Measurements from ENCODE around the gene TMEM269. TPM values are rescaled to one million over a fixed set of nuclear protein-coding genes. Genes with fewer than 3 reads are reported as not detected.

The TMEM269 gene
- total RNA-seq, 5 donors from 2014 or later (not counting 1 experiment from before 2014, with no cell fraction given): 0.20 to 1.7 (median 0.88) TPM

DNA sequence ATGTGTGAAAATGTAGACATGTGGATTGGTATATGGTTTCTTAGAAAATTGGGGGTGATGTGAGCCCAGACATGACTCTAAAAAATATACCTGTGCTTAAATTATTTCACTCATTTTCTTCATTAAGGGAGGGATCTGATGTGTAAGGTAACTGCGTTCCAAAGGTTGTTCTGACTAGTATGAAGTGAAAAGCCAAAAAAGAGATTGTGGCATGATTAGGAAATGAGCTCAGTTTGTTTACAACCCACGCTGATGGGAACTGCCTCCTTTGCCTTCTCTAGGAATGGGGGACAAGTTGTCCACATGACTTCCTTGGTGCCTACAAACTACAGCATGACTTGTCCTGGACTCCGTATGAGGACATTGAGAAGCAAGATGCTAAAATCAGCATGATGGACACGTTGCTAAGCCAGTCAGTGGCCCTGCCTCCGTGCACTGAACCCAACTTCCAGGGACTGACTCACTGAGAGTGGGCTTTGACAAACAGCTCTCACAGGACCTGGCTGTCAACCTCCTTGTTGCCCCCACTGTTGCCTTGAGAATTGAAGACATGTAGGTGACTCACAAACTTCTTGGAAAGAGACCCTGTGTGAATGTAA, 9.8 kb upstream of the TMEM269 start:
- peaks cover 0 to 4% of the 10 kb centered on the region in 2 experiments for H3K4me1 ChIP-seq (ENCODE audit: control insufficient read depth in 1 of 2, extremely low read depth in 1 of 2, insufficient read depth in 2 of 2, low read length in 2 of 2)
- H3K36me3 ChIP-seq (ENCODE audit: control insufficient read depth in 2 of 2, extremely low read depth in 1 of 2, insufficient read depth in 1 of 2, low read length in 1 of 2): peaks cover 5 to 62% of the 10 kb centered on the region in 2 donors
- H3K27me3 Mint-ChIP-seq: no peaks in the 10 kb centered on the region
- CTCF ChIA-PET: no interaction called here
- no peak overlapping the region for H3K4me3 Mint-ChIP-seq
- POLR2A ChIA-PET: no interaction called here
- ATAC-seq (replicated peaks in 1 of 4) (no peak), DNase-seq (no peak)
- H3K27me3 ChIP-seq (replicated peaks in 1 of 2; ENCODE audit: control insufficient read depth in 2 of 2, extremely low read depth in 1 of 2, insufficient read depth in 2 of 2, low read length in 1 of 2): no peaks in the 10 kb centered on the region
- H3K27ac Mint-ChIP-seq: no peak overlapping the region
- peaks cover 22 to 36% (median 24%) of the 10 kb centered on the region in 3 donors for H3K4me1 Mint-ChIP-seq
- no peak overlapping the region for H3K4me3 ChIP-seq (ENCODE audit: control insufficient read depth in 1 of 2, extremely low read depth in 1 of 2, low read length in 1 of 2)
- no peaks in the 10 kb centered on the region for H3K9me3 Mint-ChIP-seq
- H3K9me3 ChIP-seq: no peaks in the 10 kb centered on the region
- 82% methylated on average over 5 of the region's 5 CpGs for WGBS (ENCODE audit: insufficient coverage)
- peaks cover 52% of the 10 kb centered on the region for H3K36me3 Mint-ChIP-seq
- no peak overlapping the region for H3K27ac ChIP-seq (ENCODE audit: low read length)

DNA sequence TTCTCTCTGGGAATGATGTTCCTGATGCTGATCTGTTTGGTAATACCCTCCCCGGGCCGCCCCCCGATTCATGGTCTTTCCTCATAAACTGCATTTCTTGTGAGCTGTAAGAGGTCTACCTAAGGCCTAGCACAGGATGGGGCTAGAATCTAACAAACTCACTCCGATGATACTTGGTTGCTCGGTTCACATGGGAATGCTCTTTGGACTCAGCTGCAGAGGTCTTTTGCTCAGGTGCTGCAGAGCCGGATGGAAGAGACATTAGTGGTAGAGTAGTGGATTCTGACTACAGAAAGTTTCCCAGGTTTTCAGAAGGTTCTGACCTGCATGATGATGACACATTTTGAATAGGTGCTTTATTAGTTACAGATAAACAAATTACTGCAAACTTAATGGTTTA, 8.3 kb upstream of the TMEM269 start:
- Histone ChIP-seq H3K9me3 (no peaks in the 10 kb centered on the region), H3K27ac (ENCODE audit: low read length) (no peak overlapping the region), H3K36me3 (ENCODE audit: control insufficient read depth in 2 of 2, extremely low read depth in 1 of 2, insufficient read depth in 1 of 2, low read length in 1 of 2) (peaks cover 5 to 65% of the 10 kb centered on the region in 2 donors), H3K4me1 (ENCODE audit: control insufficient read depth in 1 of 2, extremely low read depth in 1 of 2, insufficient read depth in 2 of 2, low read length in 2 of 2) (peaks cover 0 to 3% of the 10 kb centered on the region in 2 experiments), H3K27me3 (replicated peaks in 1 of 2; ENCODE audit: control insufficient read depth in 2 of 2, extremely low read depth in 1 of 2, insufficient read depth in 2 of 2, low read length in 1 of 2) (no peaks in the 10 kb centered on the region), H3K4me3 (ENCODE audit: control insufficient read depth in 1 of 2, extremely low read depth in 1 of 2, low read length in 1 of 2) (no peak overlapping the region)
- no peak overlapping the region for H3K4me3 Mint-ChIP-seq
- ATAC-seq (replicated peaks in 1 of 4) (no peak), DNase-seq (no peak)
- POLR2A ChIA-PET: no interaction called here
- H3K36me3 Mint-ChIP-seq: peaks cover 55% of the 10 kb centered on the region
- WGBS (ENCODE audit: insufficient coverage): 100% methylated on average over 3 of the region's 6 CpGs
- H3K4me1 Mint-ChIP-seq: peaks cover 16 to 25% (median 17%) of the 10 kb centered on the region in 3 donors
- CTCF ChIA-PET: interaction anchor here in 1 of 2 donors (5.2 kb wide), 1 partner anchor 298 kb away, joined by 33 read pairs; no protein-coding TSS in a partner anchor
- no peaks in the 10 kb centered on the region for H3K27me3 Mint-ChIP-seq
- no peak overlapping the region for H3K27ac Mint-ChIP-seq
- H3K9me3 Mint-ChIP-seq: no peaks in the 10 kb centered on the region

DNA sequence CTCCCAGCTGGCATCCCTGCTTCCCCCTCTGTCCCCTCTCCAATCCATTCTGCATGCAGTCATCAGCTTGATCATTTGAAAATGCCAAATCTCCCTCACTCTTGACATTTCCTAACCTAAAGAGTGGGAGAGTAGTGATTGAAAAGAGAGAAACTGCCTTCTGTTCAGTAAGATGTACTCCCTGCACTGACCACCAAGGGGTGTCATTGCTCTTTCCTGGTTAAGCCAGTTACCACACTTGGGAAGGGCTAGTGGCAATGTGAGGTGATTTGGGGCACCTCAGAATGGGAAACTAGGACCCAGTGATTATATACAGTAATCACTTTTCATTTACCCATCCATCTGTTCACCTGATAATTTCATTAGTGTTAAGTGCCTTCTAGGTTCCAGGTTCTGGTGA, 6.9 kb upstream of the TMEM269 start:
- POLR2A ChIA-PET: no interaction called here
- Histone ChIP-seq H3K36me3 (ENCODE audit: control insufficient read depth in 2 of 2, extremely low read depth in 1 of 2, insufficient read depth in 1 of 2, low read length in 1 of 2) (peaks cover 5 to 63% of the 10 kb centered on the region in 2 donors), H3K27me3 (replicated peaks in 1 of 2; ENCODE audit: control insufficient read depth in 2 of 2, extremely low read depth in 1 of 2, insufficient read depth in 2 of 2, low read length in 1 of 2) (no peaks in the 10 kb centered on the region), H3K9me3 (no peaks in the 10 kb centered on the region), H3K4me3 (ENCODE audit: control insufficient read depth in 1 of 2, extremely low read depth in 1 of 2, low read length in 1 of 2) (no peak overlapping the region), H3K27ac (ENCODE audit: low read length) (no peak overlapping the region), H3K4me1 (ENCODE audit: control insufficient read depth in 1 of 2, extremely low read depth in 1 of 2, insufficient read depth in 2 of 2, low read length in 2 of 2) (no peaks in the 10 kb centered on the region)
- Mint-ChIP-seq H3K36me3 (peaks cover 58% of the 10 kb centered on the region), H3K4me3 (no peak overlapping the region), H3K4me1 (peaks cover 9 to 16% (median 12%) of the 10 kb centered on the region in 3 donors), H3K27ac (peak overlapping the region in 1 of 2 donors; percentile 55), H3K27me3 (no peaks in the 10 kb centered on the region), H3K9me3 (no peaks in the 10 kb centered on the region)
- CTCF ChIA-PET: interaction anchor here (1.0 to 5.2 kb wide), 7 partner anchors 10 to 296 kb away, joined by 3 to 33 read pairs (median 5); no protein-coding TSS in a partner anchor
- DNase-seq (peak in 11 of 35 experiments; percentile 7 to 57 (median 17)), ATAC-seq (replicated peaks in 1 of 4) (peak; percentile 37 to 62 (median 39))

DNA sequence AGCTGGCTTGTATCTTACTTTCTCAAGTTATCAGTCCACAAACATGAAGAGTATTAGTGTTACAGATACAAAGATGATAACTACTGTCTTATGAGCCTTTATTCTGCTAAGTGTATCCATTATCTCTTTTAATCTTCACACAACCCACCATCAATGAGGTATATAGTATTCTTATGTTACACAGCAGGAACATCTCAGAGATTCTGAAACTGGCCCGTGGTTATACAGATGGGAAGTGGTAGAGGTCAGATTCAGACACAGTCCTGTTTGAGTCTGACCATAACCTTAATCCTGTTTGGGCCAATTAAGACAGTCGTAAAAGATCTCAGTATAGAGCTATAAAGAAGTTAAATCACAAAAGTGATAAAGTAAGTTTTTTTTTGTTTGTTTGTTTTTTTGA, 5.1 kb upstream of the TMEM269 start:
- Histone ChIP-seq H3K36me3 (ENCODE audit: control insufficient read depth in 2 of 2, extremely low read depth in 1 of 2, insufficient read depth in 1 of 2, low read length in 1 of 2) (peaks cover 5 to 56% of the 10 kb centered on the region in 2 donors), H3K27me3 (replicated peaks in 1 of 2; ENCODE audit: control insufficient read depth in 2 of 2, extremely low read depth in 1 of 2, insufficient read depth in 2 of 2, low read length in 1 of 2) (no peaks in the 10 kb centered on the region), H3K4me3 (ENCODE audit: control insufficient read depth in 1 of 2, extremely low read depth in 1 of 2, low read length in 1 of 2) (no peak overlapping the region), H3K4me1 (ENCODE audit: control insufficient read depth in 1 of 2, extremely low read depth in 1 of 2, insufficient read depth in 2 of 2, low read length in 2 of 2) (peaks cover 0 to 3% of the 10 kb centered on the region in 2 experiments), H3K27ac (ENCODE audit: low read length) (no peak overlapping the region), H3K9me3 (no peaks in the 10 kb centered on the region)
- ChIA-PET POLR2A (interaction anchor here in 1 of 2 donors (0.8 kb wide), 1 partner anchor 13 kb away, joined by 5 read pairs; the partner anchor contains the start of genes C1orf50 and P3H1), CTCF (interaction anchor here (1.0 to 5.2 kb wide), 4 partner anchors 13 to 297 kb away, joined by 3 to 33 read pairs (median 3); partner anchors contain the start of genes C1orf50 (in 1 of the 2) and P3H1 (in 1 of the 2))
- peak overlapping the region in 1 of 2 donors; percentile 12 for H3K27ac Mint-ChIP-seq
- ATAC-seq (replicated peaks in 1 of 4): no peak
- no peak overlapping the region for H3K4me3 Mint-ChIP-seq
- 50% methylated on average over 1 of the region's 2 CpGs for WGBS (ENCODE audit: insufficient coverage)
- H3K27me3 Mint-ChIP-seq: no peaks in the 10 kb centered on the region
- H3K9me3 Mint-ChIP-seq: no peaks in the 10 kb centered on the region
- DNase-seq: no peak
- peaks cover 50% of the 10 kb centered on the region for H3K36me3 Mint-ChIP-seq
- H3K4me1 Mint-ChIP-seq: peaks cover 7 to 18% (median 11%) of the 10 kb centered on the region in 3 donors

DNA sequence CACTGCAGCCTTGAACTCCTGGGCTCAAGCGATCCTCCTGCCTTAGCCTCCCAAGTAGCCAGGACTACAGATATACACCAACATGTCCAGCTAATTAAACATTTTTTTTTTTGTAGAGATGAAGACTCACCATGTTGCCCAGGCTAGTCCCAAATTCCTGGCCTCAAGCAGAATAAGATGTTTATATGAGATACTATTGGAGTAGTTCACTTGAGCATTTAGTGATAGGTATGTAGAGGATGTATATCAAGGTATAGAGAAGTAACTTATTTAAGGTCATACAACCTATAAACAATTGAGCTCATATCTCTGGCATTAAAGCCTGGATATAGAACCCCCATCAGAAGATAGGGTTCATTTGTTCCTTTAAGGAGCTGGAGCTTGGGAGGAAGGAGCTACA, 4.6 kb upstream of the TMEM269 start:
- Histone ChIP-seq H3K4me1 (ENCODE audit: control insufficient read depth in 1 of 2, extremely low read depth in 1 of 2, insufficient read depth in 2 of 2, low read length in 2 of 2) (peaks cover 0 to 7% of the 10 kb centered on the region in 2 experiments), H3K36me3 (ENCODE audit: control insufficient read depth in 2 of 2, extremely low read depth in 1 of 2, insufficient read depth in 1 of 2, low read length in 1 of 2) (peaks cover 2 to 51% of the 10 kb centered on the region in 2 donors), H3K9me3 (no peaks in the 10 kb centered on the region), H3K27me3 (replicated peaks in 1 of 2; ENCODE audit: control insufficient read depth in 2 of 2, extremely low read depth in 1 of 2, insufficient read depth in 2 of 2, low read length in 1 of 2) (no peaks in the 10 kb centered on the region), H3K4me3 (ENCODE audit: control insufficient read depth in 1 of 2, extremely low read depth in 1 of 2, low read length in 1 of 2) (no peak overlapping the region), H3K27ac (ENCODE audit: low read length) (no peak overlapping the region)
- DNase-seq (no peak), ATAC-seq (replicated peaks in 1 of 4) (no peak)
- ChIA-PET POLR2A (interaction anchor here in 1 of 2 donors (0.8 kb wide), 1 partner anchor 13 kb away, joined by 5 read pairs; the partner anchor contains the start of genes C1orf50 and P3H1), CTCF (interaction anchor here (0.6 to 5.2 kb wide), 5 partner anchors 13 to 297 kb away, joined by 3 to 33 read pairs (median 3); partner anchors contain the start of genes C1orf50 (in 1 of the 2) and P3H1 (in 1 of the 2))
- no peak overlapping the region for H3K4me3 Mint-ChIP-seq
- H3K9me3 Mint-ChIP-seq: no peaks in the 10 kb centered on the region
- no CpG with 5 or more reads among the region's 1 CpG for WGBS (ENCODE audit: insufficient coverage)
- H3K27me3 Mint-ChIP-seq: no peaks in the 10 kb centered on the region
- peaks cover 45% of the 10 kb centered on the region for H3K36me3 Mint-ChIP-seq
- peaks cover 8 to 19% (median 11%) of the 10 kb centered on the region in 3 donors for H3K4me1 Mint-ChIP-seq
- no peak overlapping the region for H3K27ac Mint-ChIP-seq

DNA sequence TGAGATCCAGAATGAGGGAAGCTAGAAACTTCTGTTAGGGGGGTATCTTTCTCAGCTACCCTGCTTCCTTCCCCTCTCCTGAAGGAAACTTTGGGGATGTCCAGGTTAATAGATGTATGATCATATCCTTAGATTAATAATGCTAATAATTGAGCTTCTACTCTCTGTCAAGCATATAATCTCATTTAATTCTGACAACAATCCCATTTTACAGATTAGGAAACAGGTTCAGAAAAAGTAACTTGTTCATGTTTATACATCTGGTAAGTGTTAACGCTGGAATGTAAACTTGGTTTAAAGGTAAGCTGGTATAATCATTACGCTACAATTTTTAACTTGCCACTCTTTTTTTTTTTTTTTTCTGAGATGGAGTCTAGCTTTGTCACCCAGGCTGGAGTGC, 1.7 kb upstream of the TMEM269 start:
- H3K9me3 ChIP-seq: no peaks in the 10 kb centered on the region
- H3K27ac Mint-ChIP-seq: no peak overlapping the region
- no peak overlapping the region for H3K4me3 Mint-ChIP-seq
- no peak overlapping the region for H3K27ac ChIP-seq (ENCODE audit: low read length)
- ChIA-PET POLR2A (interaction anchor here in 1 of 2 donors (1.0 kb wide), 1 partner anchor 16 kb away, joined by 3 read pairs; the partner anchor contains the start of genes C1orf50 and P3H1), CTCF (interaction anchor here (0.6 to 1.0 kb wide), 3 partner anchors 63 to 466 kb away, joined by 3 to 4 read pairs (median 4); partner anchors contain the start of gene ZNF691 (in 1 of the 2))
- no peaks in the 10 kb centered on the region for H3K27me3 Mint-ChIP-seq
- no peaks in the 10 kb centered on the region for H3K9me3 Mint-ChIP-seq
- peaks cover 2 to 15% of the 10 kb centered on the region in 2 experiments for H3K4me1 ChIP-seq (ENCODE audit: control insufficient read depth in 1 of 2, extremely low read depth in 1 of 2, insufficient read depth in 2 of 2, low read length in 2 of 2)
- DNase-seq (no peak), ATAC-seq (replicated peaks in 1 of 4) (no peak)
- H3K27me3 ChIP-seq (replicated peaks in 1 of 2; ENCODE audit: control insufficient read depth in 2 of 2, extremely low read depth in 1 of 2, insufficient read depth in 2 of 2, low read length in 1 of 2): peaks cover 0 to 4% of the 10 kb centered on the region in 2 experiments
- H3K36me3 Mint-ChIP-seq: peaks cover 26% of the 10 kb centered on the region
- no peak overlapping the region for H3K4me3 ChIP-seq (ENCODE audit: control insufficient read depth in 1 of 2, extremely low read depth in 1 of 2, low read length in 1 of 2)
- WGBS (ENCODE audit: insufficient coverage): no CpG with 5 or more reads among the region's 2 CpGs
- peaks cover 0 to 25% of the 10 kb centered on the region in 2 donors for H3K36me3 ChIP-seq (ENCODE audit: control insufficient read depth in 2 of 2, extremely low read depth in 1 of 2, insufficient read depth in 1 of 2, low read length in 1 of 2)
- H3K4me1 Mint-ChIP-seq: peaks cover 15 to 26% (median 17%) of the 10 kb centered on the region in 3 donors
